ENCODE data around the gene CUBN. TPM values are rescaled to one million over a fixed set of nuclear protein-coding genes. Genes with fewer than 3 reads are reported as not detected.

CUBN gene
- total RNA-seq, 2 donors from 2014 or later, result 2.6 to 3.6 TPM

- TF ChIP-seq, protein P1, sequence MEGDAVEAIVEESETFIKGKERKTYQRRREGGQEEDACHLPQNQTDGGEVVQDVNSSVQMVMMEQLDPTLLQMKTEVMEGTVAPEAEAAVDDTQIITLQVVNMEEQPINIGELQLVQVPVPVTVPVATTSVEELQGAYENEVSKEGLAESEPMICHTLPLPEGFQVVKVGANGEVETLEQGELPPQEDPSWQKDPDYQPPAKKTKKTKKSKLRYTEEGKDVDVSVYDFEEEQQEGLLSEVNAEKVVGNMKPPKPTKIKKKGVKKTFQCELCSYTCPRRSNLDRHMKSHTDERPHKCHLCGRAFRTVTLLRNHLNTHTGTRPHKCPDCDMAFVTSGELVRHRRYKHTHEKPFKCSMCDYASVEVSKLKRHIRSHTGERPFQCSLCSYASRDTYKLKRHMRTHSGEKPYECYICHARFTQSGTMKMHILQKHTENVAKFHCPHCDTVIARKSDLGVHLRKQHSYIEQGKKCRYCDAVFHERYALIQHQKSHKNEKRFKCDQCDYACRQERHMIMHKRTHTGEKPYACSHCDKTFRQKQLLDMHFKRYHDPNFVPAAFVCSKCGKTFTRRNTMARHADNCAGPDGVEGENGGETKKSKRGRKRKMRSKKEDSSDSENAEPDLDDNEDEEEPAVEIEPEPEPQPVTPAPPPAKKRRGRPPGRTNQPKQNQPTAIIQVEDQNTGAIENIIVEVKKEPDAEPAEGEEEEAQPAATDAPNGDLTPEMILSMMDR (IDR thresholded peaks at IDR 0.05), result no peak
- TF ChIP-seq POLR2A (IDR thresholded peaks at IDR 0.05), result no peak
- no peak overlapping the region for H3K27ac ChIP-seq
- DNase-seq (no peak), ATAC-seq (no peak)
- 73 to 84% methylated on average over 5 of the region's 5 CpGs for WGBS, 2 donors
- no peaks in the 10 kb centered on the region for H3K27me3 ChIP-seq
- H3K4me3 ChIP-seq, result no peak overlapping the region
- no peaks in the 10 kb centered on the region for H3K36me3 ChIP-seq (replicated peaks in 1 of 2; ENCODE audit: insufficient read depth in 1 of 2, low read depth in 2 of 2)
- H3K4me1 ChIP-seq, result no peaks in the 10 kb centered on the region
- intact Hi-C loops (cut with DNase I), result no loop called here
- no peaks in the 10 kb centered on the region for H3K9me3 ChIP-seq
Observed at GRCh38 chr10:16856092-16856491, 273.5 kb downstream of the CUBN start.

GRCh38 chr10:16854623-16855022 is 275.0 kb downstream of the CUBN start:
- H3K4me1 ChIP-seq, result no peaks in the 10 kb centered on the region
- no peak overlapping the region for H3K4me3 ChIP-seq
- H3K27ac ChIP-seq, result no peak overlapping the region
- DNase-seq, result no peak
- no peaks in the 10 kb centered on the region for H3K27me3 ChIP-seq
- intact Hi-C loops (cut with DNase I), result no loop called here
- ATAC-seq, result no peak
- H3K36me3 ChIP-seq (replicated peaks in 1 of 2; ENCODE audit: insufficient read depth in 1 of 2, low read depth in 2 of 2), result no peaks in the 10 kb centered on the region
- no peak for TF ChIP-seq POLR2A (IDR thresholded peaks at IDR 0.05)
- TF ChIP-seq, protein P1 (IDR thresholded peaks at IDR 0.05), result no peak
- H3K9me3 ChIP-seq, result no peaks in the 10 kb centered on the region

DNA sequence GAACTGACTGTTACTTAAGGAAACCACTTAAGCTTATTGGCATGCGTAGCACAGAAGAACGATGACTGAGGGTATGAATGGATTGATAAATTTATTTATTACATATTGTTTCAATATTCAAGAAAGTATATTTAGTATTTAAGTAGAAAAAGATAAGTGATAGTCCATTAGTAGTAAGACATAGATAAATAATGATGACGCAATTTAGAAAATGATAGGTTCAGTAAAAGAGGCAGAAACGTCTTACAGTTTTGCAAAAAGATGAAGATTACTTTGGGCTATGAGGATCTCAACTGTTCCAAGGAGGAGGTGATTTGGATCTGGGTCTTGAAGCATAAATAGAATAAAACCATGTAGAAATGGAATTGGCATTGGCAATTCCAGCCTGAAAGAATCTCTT is 275.8 kb downstream of the CUBN start:
- Histone ChIP-seq H3K4me1 (no peaks in the 10 kb centered on the region), H3K9me3 (no peaks in the 10 kb centered on the region), H3K36me3 (replicated peaks in 1 of 2; ENCODE audit: insufficient read depth in 1 of 2, low read depth in 2 of 2) (no peaks in the 10 kb centered on the region), H3K27me3 (no peaks in the 10 kb centered on the region), H3K27ac (no peak overlapping the region), H3K4me3 (no peak overlapping the region)
- DNase-seq (no peak), ATAC-seq (no peak)
- intact Hi-C loops (cut with DNase I), result no loop called here
- no peak for TF ChIP-seq POLR2A (IDR thresholded peaks at IDR 0.05)
- TF ChIP-seq, protein P1 (IDR thresholded peaks at IDR 0.05), result no peak
- WGBS, 2 donors, result 84 to 89% methylated on average over 4 of the region's 4 CpGs

- TF ChIP-seq, protein P1 (IDR thresholded peaks at IDR 0.05), result peak in 3 of 7 experiments; percentile 3 to 21 (median 4)
- TF ChIP-seq POLR2A (IDR thresholded peaks at IDR 0.05), result no peak
- no peaks in the 10 kb centered on the region for H3K4me1 ChIP-seq
- DNase-seq, result no peak
- H3K27ac ChIP-seq, result no peak overlapping the region
- H3K4me3 ChIP-seq, result no peak overlapping the region
- no peaks in the 10 kb centered on the region for H3K36me3 ChIP-seq (replicated peaks in 1 of 2; ENCODE audit: insufficient read depth in 1 of 2, low read depth in 2 of 2)
- no peak for ATAC-seq
- WGBS, 2 donors, result 51 to 52% methylated on average over 4 of the region's 4 CpGs
- no peaks in the 10 kb centered on the region for H3K27me3 ChIP-seq
- no peaks in the 10 kb centered on the region for H3K9me3 ChIP-seq
- intact Hi-C loops (cut with DNase I), result no loop called here
Observed at GRCh38 chr10:16853201-16853600, 276.4 kb downstream of the CUBN start.

DNA sequence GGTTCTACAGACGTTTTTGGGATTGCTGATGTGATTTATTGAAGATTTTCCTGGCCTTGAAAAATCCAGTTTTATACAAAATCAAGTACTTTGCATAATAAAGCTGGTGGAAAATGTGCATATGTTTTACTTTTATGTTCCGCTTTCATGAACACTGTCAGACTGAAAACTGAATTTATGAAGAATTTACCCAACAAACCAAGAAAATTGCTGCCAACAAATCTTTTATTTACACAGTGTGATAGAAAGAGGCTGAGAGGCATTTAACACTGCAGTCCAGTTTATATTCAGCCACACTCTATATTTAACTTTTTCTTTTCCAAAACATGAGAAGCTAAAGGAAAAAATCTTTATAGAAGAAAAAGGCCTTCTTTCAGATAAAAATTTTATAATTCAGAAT is 277.0 kb downstream of the CUBN start:
- H3K4me3 ChIP-seq, result no peak overlapping the region
- TF ChIP-seq, protein P1 (IDR thresholded peaks at IDR 0.05), result no peak
- TF ChIP-seq POLR2A (IDR thresholded peaks at IDR 0.05), result no peak
- no peaks in the 10 kb centered on the region for H3K9me3 ChIP-seq
- no peaks in the 10 kb centered on the region for H3K27me3 ChIP-seq
- ATAC-seq, result no peak
- DNase-seq, result no peak
- no peak overlapping the region for H3K27ac ChIP-seq
- H3K4me1 ChIP-seq, result no peaks in the 10 kb centered on the region
- H3K36me3 ChIP-seq (replicated peaks in 1 of 2; ENCODE audit: insufficient read depth in 1 of 2, low read depth in 2 of 2), result no peaks in the 10 kb centered on the region
- intact Hi-C loops (cut with DNase I), result no loop called here
- 24 to 34% methylated on average over 2 of the region's 2 CpGs for WGBS, 2 donors
